GM23338 (cell line): ENCODE measurements around the gene CA12. TPM values are rescaled to one million over a fixed set of nuclear protein-coding genes. Genes with fewer than 3 reads are reported as not detected.

Source experiments
- ATAC-seq: fragments of 200-7000 bp; cut with Tn5 transposase; 3 replicates; pipeline ENCODE4 v1.9.1; 2020
- DNase-seq: peaks from one replicate; pipeline ENCODE4 v3.0.0-alpha.2; 2015; ENCODE audit warnings: low spot score
- H2AFZ ChIP-seq: fragments of 200-600 bp; sonication (generic); 2 replicates; pipeline ENCODE4 v1.8.0; 2016; ENCODE audit warnings: antibody characterized with exemption, mild to moderate bottlenecking, moderate library complexity
- H3F3A ChIP-seq: fragments of 200-600 bp; sonication (generic); replicated peaks from 2 replicates; pipeline ENCODE4 v1.8.0; 2017; ENCODE audit warnings: antibody characterized with exemption, mixed run types, low read depth
- H3K27ac ChIP-seq: fragments of 200-600 bp; sonication (generic); 2 replicates; pipeline ENCODE4 v1.6.1; 2016; ENCODE audit warnings: low read depth
- H3K27me3 ChIP-seq: fragments of 200-600 bp; sonication (generic); 2 replicates; pipeline ENCODE4 v1.8.0; 2016; ENCODE audit warnings: mild to moderate bottlenecking, mixed run types, moderate library complexity; ENCODE audit not compliant: insufficient read depth
- H3K36me3 ChIP-seq: fragments of 200-600 bp; sonication (generic); 2 replicates; pipeline ENCODE4 v1.8.0; 2016; ENCODE audit warnings: mild to moderate bottlenecking; ENCODE audit not compliant: insufficient read depth
- H3K4me1 ChIP-seq: fragments of 200-600 bp; sonication (generic); 2 replicates; pipeline ENCODE4 v1.8.0; 2016; ENCODE audit warnings: mild to moderate bottlenecking, moderate library complexity; ENCODE audit not compliant: insufficient read depth
- H3K4me2 ChIP-seq: fragments of 200-600 bp; sonication (generic); 2 replicates; pipeline ENCODE4 v1.7.1; 2017; ENCODE audit warnings: mixed run types
- H3K4me3 ChIP-seq: fragments of 200-600 bp; sonication (generic); 2 replicates; pipeline ENCODE4 v1.6.1; 2016; ENCODE audit warnings: mixed run types
- H3K79me2 ChIP-seq: fragments of 200-600 bp; sonication (generic); replicated peaks from 2 replicates; pipeline ENCODE4 v1.8.0; 2017; ENCODE audit warnings: mild to moderate bottlenecking; ENCODE audit not compliant: insufficient read depth
- H3K9me2 ChIP-seq: fragments of 200-600 bp; sonication (generic); 2 replicates; pipeline ENCODE4 v1.8.0; 2017; ENCODE audit not compliant: insufficient read depth
- H4K20me1 ChIP-seq: fragments of 200-600 bp; sonication (generic); replicated peaks from 2 replicates; pipeline ENCODE4 v1.8.0; 2017; ENCODE audit warnings: mild to moderate bottlenecking; ENCODE audit not compliant: insufficient read depth
- H3K27ac Mint-ChIP-seq: 2 replicates; pipeline ENCODE4 v1.8.0; 2020; ENCODE audit warnings: inconsistent platforms, mild to moderate bottlenecking, moderate library complexity, mixed read lengths
- H3K27me3 Mint-ChIP-seq: 3 replicates; pipeline ENCODE4 v1.8.0; 2022; ENCODE audit warnings: low read depth, mild to moderate bottlenecking, moderate library complexity, mixed read lengths, inconsistent platforms; ENCODE audit not compliant: insufficient read depth, poor library complexity
- H3K36me3 Mint-ChIP-seq: 3 replicates; pipeline ENCODE4 v1.8.0; 2021; ENCODE audit warnings: low read depth, mild to moderate bottlenecking, inconsistent platforms, moderate library complexity, mixed read lengths
- H3K4me1 Mint-ChIP-seq: 3 replicates; pipeline ENCODE4 v1.8.0; 2020; ENCODE audit warnings: mild to moderate bottlenecking, inconsistent platforms, mixed read lengths
- H3K4me3 Mint-ChIP-seq: 3 replicates; pipeline ENCODE4 v1.8.0; 2021; ENCODE audit warnings: moderate library complexity, mild to moderate bottlenecking, inconsistent platforms, mixed read lengths
- H3K9me3 Mint-ChIP-seq: 3 replicates; pipeline ENCODE4 v1.8.0; 2020; ENCODE audit warnings: moderate library complexity, mild to moderate bottlenecking, inconsistent platforms, mixed read lengths
- CREB1 ChIP-seq: fragments of 250-450 bp; sonication (Bioruptor Pico); IDR thresholded peaks from 2 replicates; pipeline ENCODE4 v1.5.0; 2020; ENCODE audit warnings: low read depth, mild to moderate bottlenecking, moderate library complexity
- CTCF ChIP-seq, 2 experiments: fragments of 200-600 bp in 1 of 2; sonication (generic) in 1 of 2; conservative IDR thresholded peaks; 2 replicates each; pipeline versions ENCODE4 v1.5.1 to v1.6.1; 2016 to 2017; ENCODE audit warnings: antibody characterized with exemption in 2 of 2, low read depth in 2 of 2, mild to moderate bottlenecking in 2 of 2, moderate library complexity in 1 of 2
- EZH2 ChIP-seq: fragments of 200-600 bp; sonication (generic); IDR thresholded peaks from one replicate; pipeline ENCODE4 v1.8.0; 2017; ENCODE audit warnings: antibody characterized with exemption, mild to moderate bottlenecking, low read depth; ENCODE audit not compliant: unreplicated experiment
- EZH2phosphoT487 ChIP-seq: fragments of 200-600 bp; sonication (generic); IDR thresholded peaks from one replicate; pipeline ENCODE4 v1.8.1; 2018; ENCODE audit warnings: antibody characterized with exemption; ENCODE audit not compliant: unreplicated experiment
- NANOG ChIP-seq: IDR thresholded peaks from 2 replicates; pipeline ENCODE4 v1.6.1; 2016; ENCODE audit warnings: antibody characterized with exemption, borderline replicate concordance
- REST ChIP-seq: IDR thresholded peaks from one replicate; pipeline ENCODE4 v1.6.1; 2018; ENCODE audit warnings: antibody characterized with exemption; ENCODE audit not compliant: unreplicated experiment
- STAT1 ChIP-seq: IDR thresholded peaks from one replicate; pipeline ENCODE4 v1.6.1; 2016; ENCODE audit warnings: antibody characterized with exemption; ENCODE audit not compliant: unreplicated experiment
- ZNF331 ChIP-seq: fragments of 250-450 bp; sonication (Bioruptor Pico); IDR thresholded peaks from 2 replicates; pipeline ENCODE4 v1.5.0; 2020; ENCODE audit warnings: low read depth, mild to moderate bottlenecking, moderate library complexity
- ZNF462 ChIP-seq: fragments of 250-450 bp; sonication (Bioruptor Pico); IDR thresholded peaks from 2 replicates; pipeline ENCODE4 v1.5.0; 2020; ENCODE audit warnings: mild to moderate bottlenecking, moderate library complexity
- polyA plus RNA-seq: library from polyadenylated mRNA; unstranded; fragments of >200 nt; fragmentation: Nextera tagmentation; extraction: Ambion mirVana; gene quantifications from 2 replicates; pipeline ENCODE4 v1.2.1, GENCODE V29; 2016
- total RNA-seq: library from RNA; depleted of rRNA; stranded (reverse); fragments of >200 nt; shearing (Covaris generic); gene quantifications from 2 replicates; pipeline ENCODE4 v1.2.3, GENCODE V29; 2014

Gene CA12
- total and polyA plus RNA-seq, 2 experiments from 2014 or later = 2.9 to 5.2 TPM

GRCh38 chr15:63284335-63284734 lies 97.3 kb downstream of the CA12 start (continued):
- TF ChIP-seq EZH2phosphoT487 = no peak

GRCh38 chr15:63283126-63283525 lies 98.5 kb downstream of the CA12 start:
- no peak overlapping the region for H3K4me3 Mint-ChIP-seq
- peaks cover 7% of the 10 kb centered on the region; the same call in 2 of the 3 replicates for H3K4me1 Mint-ChIP-seq
- Histone ChIP-seq H2AFZ (no peak overlapping the region), H3K27ac (no peak overlapping the region), H3K4me1 (peaks cover 6% of the 10 kb centered on the region; the same call in 1 of the 2 replicates), H3K4me2 (no peak overlapping the region), H3F3A (no peaks in the 10 kb centered on the region), H4K20me1 (no peaks in the 10 kb centered on the region), H3K4me3 (no peak overlapping the region), H3K79me2 (no peaks in the 10 kb centered on the region), H3K36me3 (no peaks in the 10 kb centered on the region), H3K9me2 (no peaks in the 10 kb centered on the region), H3K27me3 (no peaks in the 10 kb centered on the region)
- no peak overlapping the region for H3K27ac Mint-ChIP-seq
- DNase-seq (no peak), ATAC-seq (no peak)
- peaks cover 3% of the 10 kb centered on the region for H3K27me3 Mint-ChIP-seq
- H3K36me3 Mint-ChIP-seq = peaks cover 18% of the 10 kb centered on the region
- no peak for TF ChIP-seq ZNF331 (CRISPR knock-in tag)
- no peak for TF ChIP-seq REST
- TF ChIP-seq CREB1 (CRISPR knock-in tag) = no peak
- no peak for TF ChIP-seq ZNF462
- TF ChIP-seq CTCF (conservative IDR thresholded peaks at IDR 0.05; ENCODE audit: low read depth in 2 of 2) = no peak
- no peak for TF ChIP-seq STAT1
- TF ChIP-seq NANOG = no peak
- no peak for TF ChIP-seq EZH2
- no peaks in the 10 kb centered on the region for H3K9me3 Mint-ChIP-seq
